Smooth muscle cell of the pulmonary artery (primary cell): Measurements from ENCODE around the gene ZNF528. TPM values are rescaled to one million over a fixed set of nuclear protein-coding genes. Genes with fewer than 3 reads are reported as not detected.

Experiments
- total RNA-seq: library from RNA; depleted of rRNA; stranded (reverse); fragments of >200 nt; gene quantifications from 2 replicates; pipeline ENCODE4 v1.2.3, GENCODE V29; 2014

ZNF528 gene
- total RNA-seq, result 17.1 and 25.2 TPM in 2 replicates

DNA sequence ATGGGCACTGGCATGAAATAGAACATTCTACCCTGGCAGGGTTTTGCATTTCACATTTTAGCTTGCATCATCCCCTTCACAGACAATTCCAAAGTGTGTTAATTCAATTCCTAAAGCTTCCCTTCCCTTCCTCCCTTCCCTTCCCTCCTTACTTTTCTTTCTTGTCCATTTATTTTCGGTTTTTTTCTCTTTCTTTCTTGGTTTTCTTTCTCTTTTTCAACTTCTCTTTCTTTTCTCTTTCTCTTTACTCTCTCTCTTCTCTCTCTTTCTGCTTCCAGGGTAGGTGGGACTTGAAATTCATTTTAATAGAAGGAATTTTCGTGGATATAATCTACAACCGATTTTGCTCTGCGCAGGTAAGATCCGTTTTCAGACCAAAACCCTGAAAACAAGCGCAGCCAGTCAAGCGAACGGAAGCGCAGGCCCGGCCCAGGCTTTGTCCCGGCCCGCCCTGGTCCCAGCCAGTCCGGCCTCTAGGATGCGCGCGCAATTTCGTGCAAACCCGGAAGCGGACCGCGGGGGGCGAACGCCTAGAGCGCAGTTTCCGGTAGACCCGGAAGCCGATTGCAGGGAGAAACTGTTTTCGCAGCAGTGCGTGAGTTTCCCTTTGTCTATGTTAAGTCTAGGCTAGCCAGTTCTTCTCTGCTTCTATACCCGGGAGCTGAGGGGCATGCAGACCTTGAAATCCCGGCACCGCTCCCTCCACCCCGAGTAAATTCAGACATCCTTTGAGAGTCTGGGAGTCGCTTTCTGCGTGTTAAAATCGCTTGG, at the start of gene ZNF528:
TSS of gene ZNF528 (plus strand) at position 540 of the 771 bp plus-strand sequence. CDS start 4,165 bp downstream, outside the sequence.

DNA sequence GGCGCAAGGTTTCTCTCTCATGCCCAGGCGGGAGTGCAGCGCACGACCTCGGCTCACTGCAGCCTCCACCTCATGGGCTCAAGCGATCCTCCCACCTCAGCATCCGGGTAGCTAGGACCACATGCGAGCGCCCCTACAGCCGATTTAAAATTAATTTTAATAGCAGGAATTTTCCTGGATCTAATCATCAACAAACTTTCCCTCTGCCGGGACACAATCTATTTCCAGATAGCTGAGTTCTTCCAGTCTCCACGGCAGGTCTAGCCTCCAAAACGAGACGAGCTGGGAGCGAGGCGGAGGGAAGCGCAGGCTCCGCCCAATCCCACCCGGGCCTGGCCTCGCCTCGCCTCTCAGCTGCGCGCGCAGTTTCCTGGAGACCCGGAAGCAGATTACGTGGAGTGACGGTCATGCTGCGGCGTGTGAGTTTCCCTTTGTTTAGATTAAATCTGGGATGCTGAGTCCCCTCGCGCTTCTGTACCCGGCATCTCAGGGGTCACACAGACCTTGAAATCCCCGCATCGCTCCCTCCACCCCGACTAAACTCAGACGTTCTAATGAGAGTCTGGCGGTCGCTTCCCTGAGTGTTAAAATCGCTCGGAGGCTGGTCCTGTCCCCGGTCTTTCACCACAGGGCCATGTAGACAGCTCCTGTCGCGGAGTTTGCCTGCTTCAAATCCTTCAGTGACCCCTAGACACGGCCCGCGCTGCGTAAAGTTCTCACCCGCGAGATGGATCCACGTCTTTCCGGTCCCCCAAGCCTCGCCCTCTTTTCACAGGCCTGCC, 27.9 kb upstream of the ZNF528 start, which contains the start of gene ZNF880:
TSS of gene ZNF880 (plus strand) at position 365 of the 782 bp plus-strand sequence. CDS start at position 408, 43 bp downstream.

DNA sequence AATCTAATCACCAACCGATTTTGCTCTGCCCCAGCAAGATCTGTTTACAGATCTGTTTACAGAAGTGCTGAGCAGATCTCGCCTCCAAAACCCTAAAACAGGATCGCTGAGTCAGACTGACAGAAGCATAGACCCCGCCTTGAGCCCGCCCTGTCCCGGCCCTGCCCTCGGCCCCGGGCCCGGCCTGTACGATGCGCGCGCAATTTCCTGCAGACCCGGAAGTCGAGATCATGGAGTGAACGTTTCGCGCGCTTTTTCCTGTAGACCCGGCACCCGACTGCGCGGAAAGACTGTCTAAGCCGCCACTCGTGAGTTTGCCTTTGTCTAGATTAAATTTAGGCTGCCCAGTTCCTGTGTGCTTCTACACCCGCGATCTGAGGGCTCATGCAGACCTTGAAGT, 31.3 kb downstream of the ZNF528 start, which contains the start of gene ZNF534:
TSS of gene ZNF534 (plus strand) at position 212 of the 400 bp plus-strand sequence. CDS start 2,327 bp downstream, outside the sequence.

GRCh38 chr19:52453324-52454094, 55.9 kb downstream of the ZNF528 start, which contains the start of gene ZNF578:
ZNF578 (plus strand) TSS chr19:52453553; CDS start chr19:52501846, 48,293 bp downstream.

Other genes starting within 250 kb of the ZNF528 start
- gene ZNF836, start 226.2 kb upstream of the ZNF528 start, total RNA-seq, result 7.6 and 11.1 TPM in 2 replicates
- 238 and 278 TPM in 2 replicates for gene PPP2R1A, start 207.8 kb upstream of the ZNF528 start, total RNA-seq
- 13.2 and 15.4 TPM in 2 replicates for gene ZNF766, start 128.3 kb upstream of the ZNF528 start, total RNA-seq
- gene ZNF480, start 100.7 kb upstream of the ZNF528 start, total RNA-seq, result 3.7 and 4.2 TPM in 2 replicates
- 3.5 and 4.8 TPM in 2 replicates for gene ZNF610, start 61.6 kb upstream of the ZNF528 start, total RNA-seq
- gene ZNF880, start 27.9 kb upstream of the ZNF528 start, total RNA-seq, result 21.9 and 34.0 TPM in 2 replicates
- gene ZNF534, start 31.3 kb downstream of the ZNF528 start, total RNA-seq, result 0.07 and 0.23 TPM in 2 replicates
- gene ZNF578, start 55.7 kb downstream of the ZNF528 start, total RNA-seq, result 4.6 and 5.5 TPM in 2 replicates
- 23.9 and 24.8 TPM in 2 replicates for gene ZNF808, start 129.8 kb downstream of the ZNF528 start, total RNA-seq
- gene ZNF701, start 172.4 kb downstream of the ZNF528 start, total RNA-seq, result 15.6 and 15.7 TPM in 2 replicates
- gene ZNF83, start 240.5 kb downstream of the ZNF528 start, total RNA-seq, result 51.9 and 54.2 TPM in 2 replicates